Skin epidermis (tissue), 12 donors: Measurements from ENCODE around the gene SNRNP25.
A peak's percentile ranks its signal among the peaks of the same experiment; 100 is the strongest.

Source experiments
- H3K27ac ChIP-seq, 21 experiments: fragments of 200-600 bp; sonication (generic) in 11 of 21; one replicate each; pipeline ENCODE4 v1.5.0; 2020; ENCODE audit warnings: mild to moderate bottlenecking in 3 of 21, inconsistent platforms in 2 of 21, moderate library complexity in 2 of 21
- H3K4me3 ChIP-seq, 7 experiments: fragments of 200-600 bp; sonication (generic) in 2 of 7; one replicate each; pipeline ENCODE4 v1.5.0; 2020; ENCODE audit warnings: inconsistent platforms in 2 of 7, mild to moderate bottlenecking in 2 of 7, moderate library complexity in 1 of 7

SNRNP25 gene

DNA sequence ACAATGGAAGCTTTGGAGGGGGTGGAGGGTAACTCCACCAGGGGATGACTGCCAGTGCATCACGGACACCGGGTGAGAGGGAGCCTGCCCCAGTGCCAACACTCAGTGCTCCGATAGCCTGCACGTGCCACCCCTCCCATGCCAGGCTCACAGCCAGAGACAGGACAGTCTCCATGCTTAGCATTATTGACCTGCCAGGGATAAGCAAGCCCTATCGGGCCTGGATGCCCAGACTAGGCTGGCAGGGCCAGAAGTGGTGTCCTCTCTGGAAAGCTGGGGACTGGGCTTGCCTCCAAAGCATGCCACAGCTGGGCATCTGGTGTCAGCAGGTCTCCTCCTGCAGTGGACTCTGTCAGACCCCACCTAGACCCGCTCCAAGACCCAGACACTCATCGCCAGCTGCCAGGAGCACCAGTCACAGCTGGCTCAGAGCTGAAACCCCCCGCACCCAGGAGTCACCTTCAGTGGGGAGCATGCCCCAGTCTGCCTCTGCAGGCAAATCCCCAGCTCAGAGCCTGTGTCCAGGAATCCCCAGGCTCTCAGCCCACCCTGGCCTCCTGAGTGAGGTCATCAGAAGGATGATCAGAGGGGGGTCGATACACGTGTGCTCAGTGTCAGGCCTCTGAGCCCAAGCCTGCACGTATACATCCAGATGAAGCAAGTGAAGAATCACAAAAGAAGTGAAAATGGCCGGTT, 20.6 kb downstream of the SNRNP25 start:
- Histone ChIP-seq H3K4me3 (no peak overlapping the region), H3K27ac (peak overlapping the region in 5 of 21 experiments; percentile 1 to 70 (median 23))

DNA sequence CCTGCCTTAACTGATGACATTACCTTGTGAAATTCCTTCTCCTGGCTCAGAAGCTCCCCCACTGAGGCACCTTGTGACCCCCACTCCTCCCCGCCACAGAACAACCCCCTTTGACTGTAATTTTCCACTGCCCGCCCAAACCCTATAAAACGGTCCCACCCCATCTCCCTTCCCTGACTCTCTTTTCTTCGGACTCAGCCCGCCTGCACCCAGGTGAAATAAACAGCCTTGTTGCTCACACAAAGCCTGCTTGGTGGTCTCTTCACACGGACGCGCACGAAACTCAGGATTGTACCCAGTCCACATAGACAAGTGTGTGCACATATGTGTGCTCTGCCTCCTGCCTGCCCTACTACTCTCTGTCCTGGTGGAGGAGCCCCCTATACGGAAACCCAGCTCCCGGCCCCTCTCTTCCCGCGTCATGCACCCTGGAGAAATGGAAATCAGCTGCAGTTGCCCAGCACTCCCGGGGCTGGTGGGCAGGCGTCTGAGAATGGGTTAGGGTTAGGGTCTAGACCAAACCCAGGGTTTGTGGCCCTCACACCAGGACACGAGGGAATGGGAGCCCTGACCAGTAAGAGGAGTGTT, 21.2 kb downstream of the SNRNP25 start:
- no peak overlapping the region for H3K4me3 ChIP-seq
- H3K27ac ChIP-seq, result peak overlapping the region in 15 of 21 experiments; percentile 3 to 97 (median 94)

- Histone ChIP-seq H3K4me3 (no peak overlapping the region), H3K27ac (peak overlapping the region in 18 of 21 experiments; percentile 3 to 97 (median 92))
Measured at GRCh38 chr16:75580-76501, 22.2 kb downstream of the SNRNP25 start.

DNA sequence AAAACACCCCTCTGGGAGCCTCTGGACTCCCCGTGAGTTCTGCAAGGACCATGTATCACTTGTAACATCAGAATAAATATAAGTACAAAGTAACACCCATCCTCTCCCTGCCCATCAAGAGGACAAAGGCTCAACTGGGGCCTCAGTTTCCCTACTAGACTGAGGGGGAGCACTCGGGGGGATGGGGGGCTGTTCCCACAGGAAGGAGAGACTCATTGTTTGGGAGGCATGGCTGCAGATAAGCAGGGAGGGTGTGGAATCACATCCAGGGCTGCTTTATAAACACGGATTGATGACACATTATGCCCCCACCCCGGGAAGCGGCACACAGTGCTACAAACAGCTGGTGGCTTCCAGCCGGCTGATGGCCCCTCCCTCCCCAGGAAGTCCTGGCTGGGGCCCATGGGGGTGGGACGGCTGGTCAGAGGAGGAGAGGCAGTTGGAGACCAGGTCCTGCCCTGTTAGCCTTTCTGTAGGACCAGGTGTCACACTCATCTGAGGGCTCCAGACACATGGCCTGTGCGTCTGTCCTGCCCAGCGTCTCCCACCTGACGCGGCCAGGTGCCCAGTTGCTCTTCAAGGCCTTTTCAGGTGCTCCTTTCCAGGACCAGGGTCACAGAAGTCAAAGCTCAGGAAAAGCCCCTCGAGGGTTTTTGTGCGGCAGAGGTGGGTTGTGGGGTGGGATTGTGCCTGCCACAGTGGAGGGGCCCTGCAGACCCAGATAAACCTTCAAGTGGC, 23.1 kb downstream of the SNRNP25 start:
- peak overlapping the region in 20 of 21 experiments; percentile 62 to 97 (median 94) for H3K27ac ChIP-seq
- H3K4me3 ChIP-seq, result peak overlapping the region in 6 of 7 experiments; percentile 47 to 88 (median 78)

DNA sequence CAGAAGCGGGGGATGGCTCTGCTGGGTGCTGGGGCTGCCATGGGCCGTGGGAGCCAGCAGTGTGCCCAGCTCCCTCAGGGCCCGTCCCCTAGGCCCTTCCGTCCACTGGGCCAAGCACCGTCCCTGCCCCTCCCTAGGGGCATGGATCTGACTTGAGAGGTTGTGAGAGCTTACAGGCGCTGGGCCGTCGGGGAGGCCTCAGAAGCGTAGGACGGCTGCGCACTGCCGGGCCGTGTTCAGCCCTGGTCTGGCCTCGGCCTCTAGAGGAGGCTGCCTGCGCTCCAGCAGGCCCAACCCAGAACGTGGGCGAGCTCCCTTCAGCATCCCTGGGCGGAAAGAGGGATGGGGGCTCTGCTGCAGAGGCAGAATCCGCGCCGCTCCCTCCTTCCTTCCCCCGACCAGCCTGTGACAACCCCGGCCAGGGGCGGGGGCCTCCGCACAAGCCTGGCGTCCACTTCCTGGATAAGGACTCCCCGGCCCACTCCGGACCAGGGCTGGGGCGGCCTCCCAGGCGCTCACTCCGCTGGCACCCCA, 23.7 kb downstream of the SNRNP25 start:
- Histone ChIP-seq H3K4me3 (peak overlapping the region; percentile 47 to 88 (median 76)), H3K27ac (peak overlapping the region; percentile 55 to 97 (median 94))

GRCh38 chr16:77807-78443, 24.3 kb downstream of the SNRNP25 start, which contains the start of gene MPG:
Gene MPG (plus strand): TSS chr16:78225. CDS start chr16:78310, 85 bp downstream.
- H3K27ac ChIP-seq, result peak within 1 kb of the TSS; percentile 55 to 97 (median 94)
- peak within 1 kb of the TSS; percentile 47 to 88 (median 76) for H3K4me3 ChIP-seq

- H3K27ac ChIP-seq, result peak overlapping the region; percentile 55 to 97 (median 94)
- H3K4me3 ChIP-seq, result peak overlapping the region; percentile 47 to 88 (median 76)
Measured at GRCh38 chr16:78444-79150, 25.0 kb downstream of the SNRNP25 start.

DNA sequence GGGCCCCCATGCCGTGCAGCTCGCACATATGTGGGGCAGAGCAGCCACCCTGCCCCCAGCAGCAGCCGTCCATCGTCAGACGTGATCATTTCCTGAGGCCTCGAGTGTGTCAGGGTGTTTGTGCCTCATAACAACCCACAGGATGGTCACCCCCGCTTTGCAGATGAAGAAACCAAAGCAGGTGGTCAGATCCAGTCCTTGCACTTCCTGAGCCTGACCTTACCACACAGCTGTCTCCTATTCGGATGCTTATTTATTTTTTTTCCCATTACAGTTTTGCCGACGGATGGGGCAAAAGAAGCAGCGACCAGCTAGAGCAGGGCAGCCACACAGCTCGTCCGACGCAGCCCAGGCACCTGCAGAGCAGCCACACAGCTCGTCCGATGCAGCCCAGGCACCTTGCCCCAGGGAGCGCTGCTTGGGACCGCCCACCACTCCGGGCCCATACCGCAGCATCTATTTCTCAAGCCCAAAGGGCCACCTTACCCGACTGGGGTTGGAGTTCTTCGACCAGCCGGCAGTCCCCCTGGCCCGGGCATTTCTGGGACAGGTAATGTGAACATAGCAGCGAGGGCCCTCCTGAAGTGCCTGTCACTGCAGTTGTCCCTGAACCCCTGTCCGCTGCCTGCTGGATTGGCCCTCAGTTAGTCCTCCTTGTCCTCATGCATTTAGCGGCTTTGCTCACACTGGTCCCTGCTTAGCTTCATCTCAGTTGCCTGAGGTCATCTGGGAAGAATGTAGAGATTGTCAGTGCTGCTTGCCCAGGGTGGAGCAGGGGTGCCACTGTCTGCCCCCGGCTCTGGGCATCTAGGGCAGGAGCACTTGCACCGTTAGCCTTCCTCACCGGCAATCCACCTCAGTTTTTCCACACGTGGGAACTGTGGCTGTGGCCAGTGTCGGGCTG, 25.8 kb downstream of the SNRNP25 start:
- H3K27ac ChIP-seq, result peak overlapping the region in 15 of 21 experiments; percentile 86 to 97 (median 95)
- H3K4me3 ChIP-seq, result peak overlapping the region in 3 of 7 experiments; percentile 61 to 88 (median 65)

GRCh38 chr16:83060-83603, 29.5 kb downstream of the SNRNP25 start:
- no peak overlapping the region for H3K4me3 ChIP-seq
- H3K27ac ChIP-seq, result peak overlapping the region in 2 of 21 experiments; percentile 20 to 50

- peak overlapping the region in 20 of 21 experiments; percentile 19 to 79 (median 52) for H3K27ac ChIP-seq
- H3K4me3 ChIP-seq, result no peak overlapping the region
Measured at GRCh38 chr16:83781-84615, 30.4 kb downstream of the SNRNP25 start.

DNA sequence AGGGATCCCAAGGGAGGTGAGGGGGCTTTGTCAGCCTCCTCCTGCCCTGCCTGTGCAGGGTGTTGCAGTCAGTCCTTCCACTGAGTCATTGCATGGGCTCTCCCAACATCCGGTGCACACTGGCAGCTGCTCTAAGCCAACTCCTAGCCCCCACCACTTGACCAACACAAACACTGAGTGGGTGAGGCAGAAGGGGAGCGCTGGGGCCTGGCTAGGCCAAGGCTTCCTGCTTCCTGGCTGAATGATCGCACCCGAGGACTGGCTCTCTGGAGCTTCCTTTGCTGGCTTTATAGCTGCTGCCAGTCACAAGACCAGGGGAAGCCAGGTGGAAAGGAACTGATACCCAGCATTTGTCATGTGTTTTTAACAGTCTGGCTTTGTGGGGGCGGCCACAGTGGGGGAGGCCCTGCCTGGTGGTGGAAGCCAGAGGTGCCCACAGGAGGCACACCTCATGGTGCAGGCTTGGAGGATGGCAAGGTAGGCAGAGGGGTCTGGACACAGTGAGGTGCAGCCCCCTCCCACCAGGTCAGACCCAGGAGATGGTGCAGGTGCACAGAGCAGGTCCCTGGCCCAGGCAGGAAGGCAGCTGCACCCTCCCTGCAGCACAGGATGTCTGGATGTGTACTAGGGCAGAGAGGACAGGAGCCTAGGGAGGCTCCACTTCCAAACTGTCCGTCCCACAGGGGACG, 31.2 kb downstream of the SNRNP25 start:
- peak overlapping the region in 20 of 21 experiments; percentile 0 to 79 (median 52) for H3K27ac ChIP-seq
- H3K4me3 ChIP-seq, result no peak overlapping the region

GRCh38 chr16:85407-85782, 31.8 kb downstream of the SNRNP25 start:
- Histone ChIP-seq H3K27ac (peak overlapping the region in 19 of 21 experiments; percentile 0 to 79 (median 52)), H3K4me3 (no peak overlapping the region)

DNA sequence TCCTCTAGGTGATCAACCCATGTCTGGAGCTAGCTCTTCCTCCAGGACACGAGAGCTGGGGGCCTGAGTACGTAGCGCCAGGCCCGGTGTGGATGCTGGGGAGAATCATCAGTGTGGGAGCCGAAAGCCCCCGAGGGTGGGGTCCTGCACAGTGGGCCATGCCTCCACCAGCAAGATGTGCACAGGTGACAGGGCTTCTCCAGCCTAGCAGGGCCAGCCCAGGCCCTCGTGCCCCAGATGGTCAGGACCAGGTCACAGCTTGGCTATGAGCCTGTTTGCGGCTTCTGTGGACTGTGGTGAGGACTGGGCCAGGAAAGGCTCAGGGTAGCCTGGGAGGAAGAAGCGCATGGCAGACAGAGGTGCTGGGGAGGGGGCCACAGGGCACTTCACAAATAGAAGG, 32.2 kb downstream of the SNRNP25 start:
- H3K27ac ChIP-seq, result peak overlapping the region in 13 of 21 experiments; percentile 37 to 79 (median 53)
- H3K4me3 ChIP-seq, result no peak overlapping the region

DNA sequence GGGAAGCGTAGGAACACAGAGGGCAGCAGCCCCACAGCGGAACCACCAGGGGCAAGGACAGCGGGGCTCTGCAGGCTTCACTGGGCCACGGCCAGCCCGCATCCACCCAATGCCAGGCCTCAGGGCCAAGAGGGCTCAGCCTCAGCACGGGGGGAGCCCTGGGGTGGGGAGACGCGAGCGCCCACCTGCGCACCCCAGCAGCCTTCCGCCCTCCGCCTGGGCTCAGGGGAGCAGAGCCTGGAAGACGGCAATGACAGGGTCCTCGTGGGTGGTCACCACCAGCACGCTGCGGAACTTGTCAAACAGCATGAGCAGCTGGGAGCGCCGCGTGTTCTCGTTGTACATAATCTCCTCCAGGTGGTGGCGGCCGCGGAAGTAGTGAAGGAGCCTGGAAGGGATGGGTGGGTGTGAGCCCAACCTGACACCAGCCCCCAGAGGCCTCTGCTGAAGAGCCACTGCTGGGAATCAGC, 32.9 kb downstream of the SNRNP25 start:
- peak overlapping the region in 3 of 21 experiments; percentile 38 to 50 (median 49) for H3K27ac ChIP-seq

GRCh38 chr16:88613-89012, 35.0 kb downstream of the SNRNP25 start:
- no peak overlapping the region for H3K27ac ChIP-seq
- no peak overlapping the region for H3K4me3 ChIP-seq

More for the DNA sequence above, 32.9 kb downstream of the SNRNP25 start:
- no peak overlapping the region for H3K4me3 ChIP-seq
